HG03571 (cell line): ENCODE data around the gene SLX4IP.
"Not testable (repeated sequence)": the region's sequence is repeated elsewhere in the genome, so short reads cannot be mapped to it uniquely, and the experiment has no call there.

Experiments used
- ATAC-seq: cut with Tn5 transposase; IDR thresholded peaks from one replicate; pipeline ENCODE4 v1.9.1; 2021; ENCODE audit not compliant: unreplicated experiment

SLX4IP gene

DNA sequence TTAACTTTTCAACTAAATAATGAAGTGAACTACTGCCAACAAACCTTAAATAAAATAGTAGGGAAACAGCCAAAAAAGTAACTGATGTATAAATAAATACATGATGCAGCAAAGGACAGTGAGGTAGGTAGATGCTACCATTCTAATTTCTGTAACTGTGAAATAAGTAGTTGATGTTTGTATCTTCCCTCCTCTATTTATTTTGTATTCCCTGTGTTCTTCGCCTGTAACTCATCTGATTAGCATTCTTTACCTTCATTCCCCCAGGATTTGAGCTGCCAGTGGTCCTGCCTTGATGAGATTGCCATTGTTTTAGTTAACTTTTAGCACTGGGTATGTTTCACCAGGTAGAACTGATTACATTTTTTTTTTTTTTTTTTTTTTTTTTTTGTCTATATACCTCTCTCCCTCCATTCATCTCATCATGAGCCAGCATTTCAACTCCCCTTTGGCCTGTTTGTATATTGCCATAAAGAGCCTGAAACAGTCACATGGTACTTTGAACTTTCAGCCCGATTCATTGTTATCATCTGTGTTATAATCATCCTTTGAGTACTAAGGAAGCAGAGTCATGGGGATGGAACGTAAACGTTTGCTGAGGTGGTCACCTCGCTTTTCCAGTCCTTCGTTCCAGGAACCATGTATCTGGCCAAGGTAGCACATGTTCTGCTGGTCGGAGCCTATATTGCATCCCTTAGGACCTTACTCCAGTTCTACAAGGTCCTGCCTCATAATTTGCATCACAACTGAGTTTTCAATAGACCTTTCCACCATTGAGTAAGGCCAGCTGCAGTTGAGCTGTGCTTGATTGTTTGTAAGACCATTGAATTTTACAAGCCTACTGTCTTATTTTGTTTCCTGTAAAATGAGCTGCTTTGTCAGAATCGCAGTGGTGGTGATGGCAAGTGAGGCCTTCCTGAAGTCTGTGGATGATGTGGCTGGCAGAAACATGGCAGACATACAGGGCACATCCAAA lies 131.1 kb downstream of the SLX4IP start:
- ATAC-seq = no peak

- ATAC-seq = no peak
These were observed 132.9 kb downstream of the SLX4IP start for GRCh38 chr20:10568032-10568431.

DNA sequence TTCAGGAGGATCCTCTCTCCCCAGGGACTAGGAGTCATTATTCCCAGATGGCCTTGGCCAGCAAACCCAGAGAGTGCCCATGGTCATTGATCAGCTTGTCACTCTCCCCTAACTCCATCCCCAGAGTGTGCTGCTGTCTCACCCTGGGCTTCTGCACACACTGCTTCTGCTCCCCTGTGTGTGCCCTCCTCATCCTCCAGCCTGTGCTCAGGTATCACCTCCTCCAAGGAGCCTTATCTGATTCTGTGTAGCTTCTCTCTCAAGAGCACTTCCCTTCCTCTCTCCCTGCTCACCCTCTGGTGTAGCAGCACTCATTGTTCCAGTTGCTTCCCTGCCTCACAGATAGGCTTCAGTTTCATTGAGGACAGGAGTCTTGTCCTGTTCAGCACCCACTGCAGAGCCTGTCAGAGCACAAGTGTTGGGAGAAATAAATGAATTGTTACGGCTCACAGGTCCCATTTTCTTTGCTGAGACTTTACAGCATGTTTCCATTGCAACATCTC lies 136.3 kb downstream of the SLX4IP start:
- no peak for ATAC-seq

- ATAC-seq = no peak
These were observed 137.7 kb downstream of the SLX4IP start for GRCh38 chr20:10572853-10573252.

DNA sequence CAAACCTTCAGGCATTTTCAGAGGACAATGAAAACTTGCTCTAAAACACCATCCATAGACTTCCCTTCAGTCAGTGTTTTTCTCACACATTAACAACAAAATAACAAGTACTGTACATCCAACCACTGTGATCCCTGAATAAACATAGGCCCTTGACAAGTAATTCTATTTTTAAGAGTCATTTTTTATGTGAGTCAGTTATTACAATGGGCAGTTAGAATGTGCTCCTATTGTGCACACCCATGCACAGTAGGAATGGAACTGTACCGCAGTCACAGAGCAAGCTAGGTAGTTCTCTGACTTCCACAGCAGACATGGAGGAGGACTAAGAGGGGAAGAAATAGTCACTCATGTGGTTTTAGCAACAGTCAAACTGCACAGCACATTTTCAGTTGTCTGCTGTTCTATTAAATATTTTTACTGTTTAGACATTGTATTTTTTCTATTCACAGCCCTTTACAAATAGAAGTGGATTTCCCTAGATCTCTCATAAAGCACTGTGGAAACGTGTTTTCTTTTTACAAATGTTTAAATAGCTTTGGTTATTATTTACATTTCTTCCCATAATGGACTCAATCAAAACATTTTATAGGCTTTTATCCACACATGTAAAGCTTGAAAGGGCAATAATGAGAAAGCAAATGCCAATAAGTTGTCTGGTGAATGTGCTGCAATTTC lies 138.3 kb downstream of the SLX4IP start:
- no peak for ATAC-seq

DNA sequence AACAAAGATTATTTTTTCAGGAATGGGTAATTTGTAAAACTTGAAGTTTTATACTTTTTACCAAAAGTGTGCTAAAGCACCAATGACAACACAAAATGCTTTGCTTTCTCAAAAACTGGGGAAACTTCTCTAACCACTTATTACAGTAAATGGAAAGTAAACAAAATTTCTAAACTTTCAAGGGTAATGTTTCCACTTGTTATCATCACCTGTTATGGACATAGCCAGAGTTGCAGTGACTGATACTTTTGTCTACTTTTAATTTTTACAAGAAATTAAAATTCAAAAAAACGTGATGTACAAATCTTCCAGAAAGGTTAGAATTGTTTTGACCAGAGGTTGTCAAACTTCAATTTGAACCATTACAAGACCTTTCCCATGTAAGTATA lies 138.8 kb downstream of the SLX4IP start:
- no peak for ATAC-seq

GRCh38 chr20:10576411-10577090 lies 141.4 kb downstream of the SLX4IP start:
- no peak for ATAC-seq

GRCh38 chr20:10577648-10578047 lies 142.5 kb downstream of the SLX4IP start:
- ATAC-seq = no peak

- ATAC-seq = no peak
These were observed 143.5 kb downstream of the SLX4IP start for GRCh38 chr20:10578607-10579006.

GRCh38 chr20:10579942-10580341 lies 144.8 kb downstream of the SLX4IP start:
- ATAC-seq = no peak

DNA sequence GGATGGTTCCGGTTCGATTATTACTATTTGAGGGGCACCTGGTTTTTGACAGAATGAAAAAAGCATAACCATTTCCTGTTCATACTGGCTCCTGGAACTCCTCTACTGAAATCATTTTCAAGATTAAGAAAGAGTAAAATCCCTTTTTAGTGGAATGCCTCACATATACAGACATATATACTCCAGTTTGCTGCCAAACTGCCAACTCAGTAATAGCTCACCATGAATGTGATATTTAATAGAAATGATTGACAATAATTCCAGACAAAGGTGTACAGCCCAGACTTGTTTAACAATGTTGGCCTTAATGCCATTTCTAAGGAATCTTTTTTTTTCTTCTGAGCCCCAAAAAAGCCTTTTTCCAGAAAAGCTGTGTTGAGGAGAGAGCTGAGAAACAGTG lies 145.6 kb downstream of the SLX4IP start:
- ATAC-seq = no peak

- no peak for ATAC-seq
These were observed 146.7 kb downstream of the SLX4IP start for GRCh38 chr20:10581823-10582222.

DNA sequence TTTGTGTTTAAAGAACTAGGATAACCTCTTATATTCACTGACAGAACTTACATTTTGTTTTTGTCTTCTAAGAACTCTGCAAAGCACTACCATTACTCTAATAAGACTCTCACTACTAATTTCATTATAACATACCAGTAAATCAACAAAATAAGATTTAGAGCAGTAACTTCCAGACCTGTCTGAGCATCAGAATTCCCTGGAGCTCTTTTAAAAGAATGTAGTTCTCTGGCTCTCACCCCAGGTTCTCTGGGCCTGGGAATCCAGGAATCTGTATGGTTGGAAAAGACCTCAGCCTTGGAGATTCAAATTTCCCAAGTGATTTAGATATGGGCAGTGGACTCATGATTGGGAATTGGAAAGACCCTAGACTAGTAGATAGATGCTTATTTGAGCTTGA lies 149.3 kb downstream of the SLX4IP start:
- no peak for ATAC-seq

DNA sequence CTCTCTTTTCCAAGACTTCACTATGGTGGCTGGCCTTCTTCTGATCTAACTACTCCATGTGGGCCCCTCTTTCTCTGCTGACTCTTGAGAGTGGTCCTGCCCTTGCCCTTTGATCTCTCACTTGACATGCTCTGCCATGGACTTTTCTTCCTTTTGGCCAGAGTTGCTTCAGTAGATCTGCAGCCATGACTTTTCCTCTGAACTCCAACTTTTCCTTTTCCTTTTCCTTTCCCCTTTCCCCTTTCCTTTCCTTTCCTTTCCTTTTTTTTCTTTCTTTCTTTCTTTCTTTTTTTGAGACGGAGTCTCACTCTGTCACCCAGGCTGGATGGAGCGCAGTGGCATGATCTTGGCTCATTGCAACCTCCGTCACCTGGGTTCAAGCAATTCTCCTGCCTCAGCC lies 150.2 kb downstream of the SLX4IP start:
- no peak for ATAC-seq

DNA sequence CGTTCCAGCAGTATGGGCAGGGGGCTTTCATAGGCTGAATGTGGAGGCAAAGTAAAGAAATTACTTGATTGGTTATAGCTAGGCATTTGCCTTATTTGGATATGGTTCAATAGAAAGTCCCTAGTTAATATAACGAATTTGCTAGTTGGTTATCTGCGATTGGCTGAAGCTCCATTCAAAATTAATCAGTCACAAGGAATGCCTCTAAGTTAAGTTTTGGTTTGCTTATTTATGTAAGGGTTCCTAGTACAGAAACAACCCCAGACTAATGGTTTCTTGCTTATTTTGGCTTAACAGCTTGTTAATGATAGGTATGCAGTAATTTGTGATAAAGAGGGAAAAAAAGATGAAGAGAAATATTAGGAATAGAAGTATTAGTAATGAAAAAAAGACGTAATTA lies 151.2 kb downstream of the SLX4IP start:
- no peak for ATAC-seq

DNA sequence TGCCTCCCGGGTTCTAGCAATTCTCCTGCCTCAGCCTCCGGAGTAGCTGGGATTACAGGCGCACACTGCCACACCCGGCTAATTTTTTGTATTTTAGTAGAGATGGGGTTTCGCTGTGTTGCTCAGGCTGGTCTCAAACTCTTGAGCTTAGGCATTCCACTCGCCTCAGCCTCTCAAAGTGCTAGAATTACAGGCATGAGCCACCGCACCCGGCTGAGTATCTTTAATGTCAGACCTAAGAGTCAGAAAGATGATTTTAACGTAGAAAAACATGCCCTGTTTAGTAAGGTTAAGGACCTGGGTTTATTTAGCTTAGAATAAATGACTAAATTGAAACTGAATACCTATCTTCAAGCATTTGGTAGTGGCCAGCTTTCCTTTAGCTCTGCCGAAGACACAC lies 155.3 kb downstream of the SLX4IP start:
- ATAC-seq = not testable (repeated sequence)

GRCh38 chr20:10590950-10591671 lies 156.0 kb downstream of the SLX4IP start:
- ATAC-seq = no peak

GRCh38 chr20:10591946-10592521 lies 156.9 kb downstream of the SLX4IP start:
- no peak for ATAC-seq

DNA sequence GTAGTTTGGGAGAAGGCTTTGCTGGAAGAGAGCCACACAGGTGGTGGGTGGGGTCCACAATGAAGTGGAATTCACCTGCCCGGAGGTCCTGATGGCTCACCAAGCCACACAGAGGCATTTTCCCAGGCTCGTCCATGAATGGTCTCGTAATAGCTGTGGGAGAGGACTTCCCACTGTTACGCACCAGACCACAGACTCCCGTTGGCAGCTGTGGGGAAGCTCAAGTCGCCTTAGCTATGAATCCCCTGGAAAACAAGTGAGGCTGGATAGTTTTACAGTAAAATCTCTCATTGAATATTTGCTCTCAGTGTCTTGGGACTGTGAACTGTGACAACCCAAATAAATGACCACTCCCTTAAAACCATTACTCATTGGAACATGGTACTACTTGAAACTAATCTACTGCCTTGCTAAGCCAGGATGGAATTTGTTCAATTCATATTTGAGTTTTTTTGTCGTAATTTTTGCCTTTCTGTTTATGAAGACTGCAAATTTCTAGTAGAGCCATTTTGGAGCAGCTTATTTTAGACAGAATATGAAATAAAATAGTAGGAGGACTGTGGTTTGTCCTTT lies 159.3 kb downstream of the SLX4IP start:
- no peak for ATAC-seq

GRCh38 chr20:10595266-10595665 lies 160.2 kb downstream of the SLX4IP start:
- ATAC-seq = no peak
